ENCODE results near the gene RERG.

GRCh38 chr12:15152868-15153267, 68.3 kb downstream of the RERG start:
- TF ChIP-seq POLR2A (IDR thresholded peaks at IDR 0.05) (no peak), CTCF (IDR thresholded peaks at IDR 0.05) (no peak)

Measured in lower leg skin (tissue), 3 donors.